ENCODE measurements around the gene ARFIP2.

DNA sequence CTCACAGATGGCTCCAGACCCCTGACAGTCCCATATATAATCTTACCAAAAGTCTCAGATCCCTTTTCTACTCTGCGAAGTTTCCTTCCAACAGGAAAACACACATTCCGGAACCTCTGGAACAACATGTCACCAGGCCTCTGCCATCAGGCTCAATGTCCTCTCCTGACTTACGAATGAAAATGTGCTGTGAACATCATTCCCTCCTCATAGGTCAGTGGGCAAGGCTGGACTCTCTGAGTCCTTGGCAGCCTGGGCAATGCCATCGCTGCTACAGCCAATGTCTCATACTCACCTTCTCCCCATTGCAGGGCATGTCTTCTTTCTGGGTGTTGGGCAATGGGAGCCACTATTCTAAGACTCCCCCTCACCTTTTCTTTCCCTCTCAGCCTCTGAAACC, 38.7 kb downstream of the ARFIP2 start:
- TF ChIP-seq, protein P1, sequence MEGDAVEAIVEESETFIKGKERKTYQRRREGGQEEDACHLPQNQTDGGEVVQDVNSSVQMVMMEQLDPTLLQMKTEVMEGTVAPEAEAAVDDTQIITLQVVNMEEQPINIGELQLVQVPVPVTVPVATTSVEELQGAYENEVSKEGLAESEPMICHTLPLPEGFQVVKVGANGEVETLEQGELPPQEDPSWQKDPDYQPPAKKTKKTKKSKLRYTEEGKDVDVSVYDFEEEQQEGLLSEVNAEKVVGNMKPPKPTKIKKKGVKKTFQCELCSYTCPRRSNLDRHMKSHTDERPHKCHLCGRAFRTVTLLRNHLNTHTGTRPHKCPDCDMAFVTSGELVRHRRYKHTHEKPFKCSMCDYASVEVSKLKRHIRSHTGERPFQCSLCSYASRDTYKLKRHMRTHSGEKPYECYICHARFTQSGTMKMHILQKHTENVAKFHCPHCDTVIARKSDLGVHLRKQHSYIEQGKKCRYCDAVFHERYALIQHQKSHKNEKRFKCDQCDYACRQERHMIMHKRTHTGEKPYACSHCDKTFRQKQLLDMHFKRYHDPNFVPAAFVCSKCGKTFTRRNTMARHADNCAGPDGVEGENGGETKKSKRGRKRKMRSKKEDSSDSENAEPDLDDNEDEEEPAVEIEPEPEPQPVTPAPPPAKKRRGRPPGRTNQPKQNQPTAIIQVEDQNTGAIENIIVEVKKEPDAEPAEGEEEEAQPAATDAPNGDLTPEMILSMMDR (IDR thresholded peaks at IDR 0.05), result no peak
- TF ChIP-seq ZFX (IDR thresholded peaks at IDR 0.05; ENCODE audit: borderline replicate concordance), result no peak

All from 22Rv1 (cell line).